ENCODE data around the gene TBC1D10A. TPM values are rescaled to one million over a fixed set of nuclear protein-coding genes. Genes with fewer than 3 reads are reported as not detected.

The TBC1D10A gene
- total RNA-seq, 2 donors from 2014 or later = 46.1 to 51.2 TPM

- intact Hi-C loops (cut with DNase I) = no loop called here
- H3K9me3 ChIP-seq = no peaks in the 10 kb centered on the region
- 90% methylated on average over 9 of the region's 11 CpGs for WGBS
- TF ChIP-seq CTCF (IDR thresholded peaks at IDR 0.05) (no peak), POLR2A (IDR thresholded peaks at IDR 0.05) (no peak), POLR2AphosphoS5 (IDR thresholded peaks at IDR 0.05) (no peak)
- DNase-seq (ENCODE audit: low spot score) = no peak
- H3K27ac ChIP-seq = peak overlapping the region in 1 of 2 donors; percentile 11
- no peak overlapping the region for H3K4me3 ChIP-seq
- peaks cover 43% of the 10 kb centered on the region for H3K4me1 ChIP-seq (replicated peaks)
- H3K36me3 ChIP-seq = peaks cover 5 to 7% of the 10 kb centered on the region in 2 donors
- no peaks in the 10 kb centered on the region for H3K27me3 ChIP-seq (replicated peaks; ENCODE audit: insufficient read depth)
Measured at GRCh38 chr22:30294830-30295229, 31.9 kb downstream of the TBC1D10A start.

- TF ChIP-seq POLR2A (IDR thresholded peaks at IDR 0.05) = no peak
- TF ChIP-seq CTCF (IDR thresholded peaks at IDR 0.05) = no peak
- no peak for TF ChIP-seq POLR2AphosphoS5 (IDR thresholded peaks at IDR 0.05)
- H3K4me3 ChIP-seq = no peak overlapping the region
- intact Hi-C loops (cut with DNase I) = no loop called here
- 95% methylated on average over 9 of the region's 9 CpGs for WGBS
- H3K36me3 ChIP-seq = peaks cover 5 to 7% of the 10 kb centered on the region in 2 donors
- H3K9me3 ChIP-seq = no peaks in the 10 kb centered on the region
- peaks cover 39% of the 10 kb centered on the region for H3K4me1 ChIP-seq (replicated peaks)
- DNase-seq (ENCODE audit: low spot score) = no peak
- no peaks in the 10 kb centered on the region for H3K27me3 ChIP-seq (replicated peaks; ENCODE audit: insufficient read depth)
- no peak overlapping the region for H3K27ac ChIP-seq
Measured at GRCh38 chr22:30294066-30294465, 32.7 kb downstream of the TBC1D10A start.

GRCh38 chr22:30293026-30293425, 33.7 kb downstream of the TBC1D10A start:
- Histone ChIP-seq H3K27me3 (replicated peaks; ENCODE audit: insufficient read depth) (no peaks in the 10 kb centered on the region), H3K36me3 (peaks cover 5 to 7% of the 10 kb centered on the region in 2 donors), H3K4me1 (replicated peaks) (peaks cover 31% of the 10 kb centered on the region), H3K27ac (peak overlapping the region; percentile 88 to 95), H3K4me3 (no peak overlapping the region), H3K9me3 (no peaks in the 10 kb centered on the region)
- 91% methylated on average over 7 of the region's 7 CpGs for WGBS
- intact Hi-C loops (cut with DNase I) = no loop called here
- DNase-seq (ENCODE audit: low spot score) = no peak
- TF ChIP-seq POLR2A (IDR thresholded peaks at IDR 0.05) (no peak), CTCF (IDR thresholded peaks at IDR 0.05) (no peak), POLR2AphosphoS5 (IDR thresholded peaks at IDR 0.05) (no peak)

GRCh38 chr22:30292069-30292970, 34.4 kb downstream of the TBC1D10A start:
- Histone ChIP-seq H3K4me1 (replicated peaks) (peaks cover 24% of the 10 kb centered on the region), H3K9me3 (no peaks in the 10 kb centered on the region), H3K27me3 (replicated peaks; ENCODE audit: insufficient read depth) (no peaks in the 10 kb centered on the region), H3K36me3 (peaks cover 5 to 7% of the 10 kb centered on the region in 2 donors), H3K4me3 (no peak overlapping the region), H3K27ac (peak overlapping the region; percentile 88 to 95)
- DNase-seq (ENCODE audit: low spot score) = no peak
- 74% methylated on average over 17 of the region's 18 CpGs for WGBS
- intact Hi-C loops (cut with DNase I) = no loop called here
- TF ChIP-seq POLR2A (IDR thresholded peaks at IDR 0.05) (no peak), CTCF (IDR thresholded peaks at IDR 0.05) (no peak), POLR2AphosphoS5 (IDR thresholded peaks at IDR 0.05) (no peak)

Data from prostate gland (tissue), 2 donors.